Rectal smooth muscle tissue (tissue), 1 donor: Measurements from ENCODE around the gene YARS2.
"Not testable (repeated sequence)": the region's sequence is repeated elsewhere in the genome, so short reads cannot be mapped to it uniquely, and the experiment has no call there.

Experiments used
- H3K27ac ChIP-seq: one replicate; pipeline ENCODE4 v1.7.0; 2013; ENCODE audit warnings: low read depth, low read length, inconsistent platforms
- H3K27me3 ChIP-seq: one replicate; pipeline ENCODE4 v1.7.0; 2013; ENCODE audit warnings: low read length; ENCODE audit not compliant: control insufficient read depth, insufficient read depth
- H3K36me3 ChIP-seq: one replicate; pipeline ENCODE4 v1.7.0; 2013; ENCODE audit warnings: low read length; ENCODE audit not compliant: control insufficient read depth, insufficient read depth
- H3K4me1 ChIP-seq: one replicate; pipeline ENCODE4 v1.7.0; 2013; ENCODE audit warnings: low read length; ENCODE audit not compliant: control insufficient read depth, insufficient read depth
- H3K4me3 ChIP-seq: one replicate; pipeline ENCODE4 v1.7.0; 2013; ENCODE audit warnings: low read length
- H3K9ac ChIP-seq: one replicate; pipeline ENCODE4 v1.7.0; 2013; ENCODE audit warnings: low read length

The YARS2 gene

DNA sequence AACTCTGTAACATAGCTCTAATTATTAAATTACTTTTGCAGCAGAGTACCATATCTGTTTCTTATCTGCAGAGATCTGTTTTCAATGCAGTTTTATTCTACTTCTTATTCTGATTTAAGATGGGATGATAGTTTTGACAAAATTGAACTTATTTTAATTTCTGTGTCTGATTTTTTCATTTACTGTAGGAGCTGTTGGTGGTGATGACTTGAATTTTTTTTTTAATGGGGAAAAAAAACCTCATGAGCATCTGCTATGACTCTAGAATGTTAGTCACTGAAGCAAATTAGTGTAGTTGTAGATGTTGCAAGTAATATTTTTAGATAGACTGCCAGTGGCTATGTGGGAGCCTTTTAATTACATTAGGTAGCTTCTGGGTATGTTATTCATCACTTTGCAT, 53.2 kb downstream of the YARS2 start:
- H3K4me3 ChIP-seq = no peak overlapping the region

DNA sequence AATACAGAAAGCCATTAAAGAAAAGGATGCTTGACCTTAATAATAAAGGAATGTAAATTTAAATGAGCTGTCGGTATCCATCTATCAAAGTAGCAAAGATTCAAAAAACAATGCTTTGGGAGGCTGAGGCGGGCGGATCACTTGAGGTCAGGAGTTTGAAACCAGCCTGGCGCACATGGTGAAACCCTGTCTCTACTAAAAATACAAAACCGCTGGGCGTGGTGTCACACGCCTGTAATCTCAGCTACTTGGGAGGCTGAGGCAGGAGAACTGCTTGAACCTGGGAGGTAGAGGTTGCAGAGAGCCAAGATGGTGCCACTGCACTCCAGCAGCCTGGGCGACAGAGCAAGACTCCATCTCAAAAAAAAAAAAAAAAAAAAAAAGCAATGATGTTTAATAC, 56.3 kb downstream of the YARS2 start:
- not testable (repeated sequence) for H3K4me1 ChIP-seq, H3K9ac ChIP-seq, H3K27me3 ChIP-seq, H3K27ac ChIP-seq, H3K36me3 ChIP-seq, H3K4me3 ChIP-seq

More for the DNA sequence above, 53.2 kb downstream of the YARS2 start:
- H3K27ac ChIP-seq = no peak overlapping the region
- H3K9ac ChIP-seq = no peak overlapping the region
- no peaks in the 10 kb centered on the region for H3K4me1 ChIP-seq
- no peaks in the 10 kb centered on the region for H3K27me3 ChIP-seq
- peaks cover 2% of the 10 kb centered on the region for H3K36me3 ChIP-seq

DNA sequence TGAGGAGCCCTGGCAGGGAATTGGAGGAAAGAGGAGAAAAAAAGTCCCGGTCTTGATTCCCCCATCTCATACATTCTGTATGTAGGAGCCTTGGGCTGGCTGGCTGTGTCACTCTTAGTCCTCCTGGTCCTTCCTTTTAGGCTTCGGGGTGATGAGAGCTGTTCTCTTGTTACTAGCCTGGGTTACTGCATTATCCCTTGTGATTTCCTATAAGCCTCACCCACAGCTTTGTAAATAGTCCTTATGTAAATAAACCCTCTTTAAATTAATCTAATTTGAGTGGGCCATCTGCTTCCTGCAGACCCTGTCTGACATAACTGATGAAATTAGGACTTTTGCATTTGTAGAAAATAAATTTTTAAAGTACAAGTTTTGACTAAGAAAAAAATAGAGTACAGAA, 57.4 kb downstream of the YARS2 start:
- no peak overlapping the region for H3K27ac ChIP-seq
- H3K27me3 ChIP-seq = no peaks in the 10 kb centered on the region
- no peaks in the 10 kb centered on the region for H3K4me1 ChIP-seq
- H3K36me3 ChIP-seq = no peaks in the 10 kb centered on the region
- no peak overlapping the region for H3K9ac ChIP-seq
- no peak overlapping the region for H3K4me3 ChIP-seq

DNA sequence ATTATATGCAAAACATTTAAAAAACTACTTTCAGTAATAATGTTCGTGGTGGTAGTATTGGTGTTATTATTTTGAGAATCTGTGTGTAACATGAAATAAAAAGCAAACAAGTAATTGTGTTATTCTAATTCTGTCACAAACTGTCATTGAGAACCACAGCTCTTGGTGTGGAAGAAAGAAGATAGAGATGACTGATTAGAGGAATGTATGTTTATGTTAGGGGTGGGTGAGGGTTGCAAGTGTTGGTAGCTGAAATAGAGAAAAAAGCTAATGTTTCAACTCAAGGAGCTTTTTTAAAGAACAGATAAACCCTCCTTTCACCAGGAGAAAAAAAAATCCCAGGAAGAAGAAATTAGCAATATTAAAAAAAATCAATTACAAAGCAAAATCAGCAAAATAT, 58.3 kb downstream of the YARS2 start:
- no peaks in the 10 kb centered on the region for H3K27me3 ChIP-seq
- H3K27ac ChIP-seq = no peak overlapping the region
- H3K9ac ChIP-seq = no peak overlapping the region
- no peaks in the 10 kb centered on the region for H3K4me1 ChIP-seq
- no peak overlapping the region for H3K4me3 ChIP-seq
- H3K36me3 ChIP-seq = no peaks in the 10 kb centered on the region
